ENCODE results near the gene ISM1.

Gene ISM1

GRCh38 chr20:13312300-13312699, 91.2 kb downstream of the ISM1 start:
- no peak for DNase-seq (ENCODE audit: low read depth, low spot score)

- DNase-seq (ENCODE audit: low read depth, low spot score): no peak
Measured at GRCh38 chr20:13313201-13313600, 92.1 kb downstream of the ISM1 start.

GRCh38 chr20:13317439-13317838, 96.4 kb downstream of the ISM1 start:
- no peak for DNase-seq (ENCODE audit: low read depth, low spot score)

- DNase-seq (ENCODE audit: low read depth, low spot score): no peak
Measured at GRCh38 chr20:13318871-13319521, 97.9 kb downstream of the ISM1 start.

GRCh38 chr20:13320702-13321101, 99.6 kb downstream of the ISM1 start:
- no peak for DNase-seq (ENCODE audit: low read depth, low spot score)

- no peak for DNase-seq (ENCODE audit: low read depth, low spot score)
Measured at GRCh38 chr20:13321416-13321815, 100.3 kb downstream of the ISM1 start.

GRCh38 chr20:13322198-13322597, 101.1 kb downstream of the ISM1 start:
- DNase-seq (ENCODE audit: low read depth, low spot score): no peak

- DNase-seq (ENCODE audit: low read depth, low spot score): no peak
Measured at GRCh38 chr20:13322621-13323020, 101.5 kb downstream of the ISM1 start.

- no peak for DNase-seq (ENCODE audit: low read depth, low spot score)
Measured at GRCh38 chr20:13325033-13325432, 104.0 kb downstream of the ISM1 start.

- no peak for DNase-seq (ENCODE audit: low read depth, low spot score)
Measured at GRCh38 chr20:13325796-13326340, 104.8 kb downstream of the ISM1 start.

GRCh38 chr20:13331536-13331935, 110.5 kb downstream of the ISM1 start:
- DNase-seq (ENCODE audit: low read depth, low spot score): no peak

GRCh38 chr20:13333036-13333435, 112.0 kb downstream of the ISM1 start:
- DNase-seq (ENCODE audit: low read depth, low spot score): no peak

GRCh38 chr20:13333793-13334192, 112.7 kb downstream of the ISM1 start:
- no peak for DNase-seq (ENCODE audit: low read depth, low spot score)

- no peak for DNase-seq (ENCODE audit: low read depth, low spot score)
Measured at GRCh38 chr20:13336308-13337089, 115.4 kb downstream of the ISM1 start.

GRCh38 chr20:13337090-13337784, 116.2 kb downstream of the ISM1 start:
- no peak for DNase-seq (ENCODE audit: low read depth, low spot score)

GRCh38 chr20:13338097-13338661, 117.1 kb downstream of the ISM1 start:
- no peak for DNase-seq (ENCODE audit: low read depth, low spot score)

- DNase-seq (ENCODE audit: low read depth, low spot score): no peak
Measured at GRCh38 chr20:13338999-13339411, 117.9 kb downstream of the ISM1 start.

- DNase-seq (ENCODE audit: low read depth, low spot score): no peak
Measured at GRCh38 chr20:13340088-13340487, 119.0 kb downstream of the ISM1 start.

GRCh38 chr20:13341737-13342393, 120.8 kb downstream of the ISM1 start:
- no peak for DNase-seq (ENCODE audit: low read depth, low spot score)

- no peak for DNase-seq (ENCODE audit: low read depth, low spot score)
Measured at GRCh38 chr20:13342469-13343242, 121.6 kb downstream of the ISM1 start.

- no peak for DNase-seq (ENCODE audit: low read depth, low spot score)
Measured at GRCh38 chr20:13344671-13345070, 123.6 kb downstream of the ISM1 start.
